H1 (cell line): ENCODE data around the gene ZNF500. TPM values are rescaled to one million over a fixed set of nuclear protein-coding genes. Genes with fewer than 3 reads are reported as not detected.

Source experiments
- BRCA1 ChIP-seq: IDR thresholded peaks from 2 replicates; pipeline ENCODE4 v1.6.1; 2012; ENCODE audit warnings: low read depth, low read length, improper control_type of control experiment
- CHD1 ChIP-seq: IDR thresholded peaks from 2 replicates; pipeline ENCODE4 v1.6.1; 2012; ENCODE audit warnings: low read depth, low read length, improper control_type of control experiment
- CHD7 ChIP-seq: fragments of 300-600 bp; sonication (generic); IDR thresholded peaks from 2 replicates; pipeline ENCODE4 v1.7.1; 2012; ENCODE audit warnings: low read length, moderate library complexity, mild to moderate bottlenecking, inconsistent platforms; ENCODE audit not compliant: insufficient replicate concordance
- FOSL1 ChIP-seq: IDR thresholded peaks from 2 replicates; pipeline ENCODE4 v1.6.1; 2011; ENCODE audit warnings: mild to moderate bottlenecking, low read depth, low read length, moderate library complexity; ENCODE audit not compliant: insufficient read depth
- POLR2AphosphoS5 ChIP-seq: IDR thresholded peaks from 2 replicates; pipeline ENCODE4 v1.6.1; 2011; ENCODE audit warnings: low read depth, low read length
- RFX5 ChIP-seq: IDR thresholded peaks from 2 replicates; pipeline ENCODE4 v1.6.1; 2011; ENCODE audit warnings: low read depth, low read length, improper control_type of control experiment, borderline replicate concordance
- RNF2 ChIP-seq: fragments of 200-900, 300-1000 bp; sonication (generic); IDR thresholded peaks from 2 replicates; pipeline ENCODE4 v1.7.1; 2016; ENCODE audit warnings: borderline replicate concordance, low read depth, mild to moderate bottlenecking, antibody characterized with exemption, low read length; ENCODE audit not compliant: poor library complexity, severe bottlenecking; ENCODE audit errors: missing control alignments
- polyA plus RNA-seq, 7 experiments: library from polyadenylated mRNA; depleted of rRNA in 3 of 7; stranded (reverse) in 5 of 7; unstranded in 2 of 7; fragments of >200 nt in 5 of 7; fragments of 200-250 nt in 2 of 7; gene quantifications; 1 replicate in 5 of 7; 2 replicates in 1 of 7; 4 replicates in 1 of 7; pipeline versions ENCODE4 v1.2.1 to v1.2.3, GENCODE V29; 2011 to 2013; ENCODE audit warnings: missing spikeins in 2 of 7, mixed read lengths in 2 of 7
- total RNA-seq: library from RNA; stranded (reverse); fragmentation: NEBNext Ultra II Directional; extraction: Animal tissue kit (Norgen Biotek cat#: 25700); gene quantifications from 2 replicates; pipeline ENCODE4 v1.2.1, GENCODE V29; 2021

The ZNF500 gene
- total and polyA plus RNA-seq, 2 of the 8 experiments (the other 6 are each of a cell fraction or from before 2014, with no cell fraction given) = 10.3 to 10.4 TPM

DNA sequence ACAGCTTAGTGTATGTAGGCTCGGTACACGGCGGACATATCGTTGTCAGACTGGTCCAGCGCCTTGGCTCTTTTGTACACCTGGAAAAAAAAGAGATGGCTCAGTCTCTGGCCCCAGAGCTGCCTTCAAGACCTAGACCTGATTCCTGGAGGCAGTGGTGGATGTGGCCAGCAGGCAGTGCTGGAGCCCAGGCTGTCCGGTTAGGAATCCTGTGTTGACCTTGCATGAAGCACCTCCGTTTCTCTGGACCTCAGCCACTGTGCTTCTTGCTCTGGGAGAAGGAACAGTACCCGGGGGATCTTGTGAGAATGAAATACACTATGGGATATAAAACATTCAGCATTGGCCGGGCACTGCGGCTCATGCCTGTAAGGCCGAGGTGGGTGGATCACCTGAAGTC lies 38.3 kb upstream of the ZNF500 start (continued):
- no peak for TF ChIP-seq CHD7
- TF ChIP-seq RNF2 = no peak
- TF ChIP-seq RFX5 = no peak
- no peak for TF ChIP-seq BRCA1
- TF ChIP-seq FOSL1 = no peak
- no peak for TF ChIP-seq CHD1
- TF ChIP-seq POLR2AphosphoS5 = no peak
